Hematopoietic multipotent progenitor cell (in vitro differentiated cells): Measurements from ENCODE around the gene CDYL. TPM values are rescaled to one million over a fixed set of nuclear protein-coding genes. Genes with fewer than 3 reads are reported as not detected.

Source experiments
- DNase-seq, 3 donors: peaks; one replicate each; pipeline ENCODE4 v3.0.0-alpha.2; 2011 to 2015; ENCODE audit warnings: low read depth in 2 of 3, low spot score in 2 of 3
- total RNA-seq: library from RNA; depleted of rRNA; stranded (reverse); fragments of >200 nt; gene quantifications from one replicate; pipeline ENCODE4 v1.2.3, GENCODE V29; 2012

Gene CDYL
- total RNA-seq, 1 donor: 53.1 TPM

DNA sequence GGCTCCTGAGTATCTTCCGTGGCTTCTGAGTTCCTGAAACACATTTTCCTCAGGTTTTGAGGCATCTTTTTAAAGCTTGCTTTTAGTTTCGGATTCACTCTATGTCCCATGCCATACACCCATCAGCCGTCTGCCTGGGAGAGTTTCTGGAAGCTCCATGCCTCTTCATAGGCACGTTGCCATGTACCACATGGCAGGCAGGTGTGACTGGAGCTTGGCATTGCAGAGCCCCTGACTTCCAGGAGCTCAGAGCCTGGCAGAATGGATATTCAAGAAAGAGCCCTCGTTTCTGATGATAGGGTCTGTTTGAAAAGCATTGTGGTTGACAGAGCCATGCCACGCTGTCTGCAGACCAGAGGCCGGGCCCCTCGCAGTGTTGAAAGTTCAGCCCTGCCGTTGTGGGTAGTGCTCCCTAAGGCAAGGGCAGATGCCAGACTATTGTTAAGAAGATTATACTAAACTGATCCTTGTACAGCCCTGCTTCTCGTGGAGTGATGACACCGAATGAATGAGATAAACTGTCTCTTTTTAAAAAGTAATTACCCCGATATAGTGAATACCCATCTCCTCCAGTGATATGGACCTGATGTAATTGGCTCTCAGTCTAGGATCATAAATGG lies 127.7 kb downstream of the CDYL start:
- DNase-seq: no peak

DNA sequence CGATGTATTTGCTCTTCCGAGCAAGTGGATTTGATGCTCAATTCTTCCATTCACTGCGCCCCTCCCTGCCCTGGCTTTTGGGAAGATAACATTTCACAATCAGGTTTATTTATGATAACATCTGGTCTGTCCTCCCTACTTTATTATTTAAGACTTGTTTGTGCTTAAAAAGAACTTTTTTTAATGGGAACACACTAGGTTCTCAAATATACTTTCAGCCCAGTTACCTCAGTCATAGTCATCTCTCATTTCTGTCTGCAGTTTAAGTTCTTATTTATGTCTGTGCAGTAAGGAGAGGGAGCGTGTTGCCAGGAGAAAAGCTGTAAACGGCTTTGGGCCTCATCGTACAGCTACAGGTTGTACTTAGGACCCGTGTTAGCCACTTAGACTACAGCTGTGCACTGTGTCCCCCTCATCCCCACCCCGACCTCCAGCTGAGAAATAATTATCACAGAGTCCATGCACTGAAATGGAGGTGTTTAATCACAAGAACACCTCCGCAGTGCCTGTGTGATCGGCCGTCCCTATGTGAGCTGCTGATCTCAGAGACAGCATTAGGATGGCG lies 128.3 kb downstream of the CDYL start:
- no peak for DNase-seq

DNA sequence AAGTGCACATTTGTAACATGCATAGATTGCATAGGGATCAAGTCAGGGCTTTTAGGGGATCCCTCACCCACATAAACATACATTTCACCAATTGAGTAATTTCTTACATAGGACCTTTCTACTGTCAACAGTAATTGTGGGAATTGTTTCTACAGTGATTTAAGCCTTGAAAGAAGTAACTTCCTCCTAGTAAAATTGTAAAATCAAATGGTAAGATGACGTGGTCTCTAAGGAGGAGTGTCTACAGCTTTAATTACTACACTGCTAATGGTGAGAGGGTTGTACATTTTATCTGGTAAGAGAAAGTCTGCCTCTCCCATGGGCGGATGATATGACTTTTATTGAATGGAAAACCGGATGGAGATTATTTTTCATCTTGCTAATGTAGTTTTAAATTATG lies 129.6 kb downstream of the CDYL start:
- peak in 1 of 3 donors; percentile 33 for DNase-seq

DNA sequence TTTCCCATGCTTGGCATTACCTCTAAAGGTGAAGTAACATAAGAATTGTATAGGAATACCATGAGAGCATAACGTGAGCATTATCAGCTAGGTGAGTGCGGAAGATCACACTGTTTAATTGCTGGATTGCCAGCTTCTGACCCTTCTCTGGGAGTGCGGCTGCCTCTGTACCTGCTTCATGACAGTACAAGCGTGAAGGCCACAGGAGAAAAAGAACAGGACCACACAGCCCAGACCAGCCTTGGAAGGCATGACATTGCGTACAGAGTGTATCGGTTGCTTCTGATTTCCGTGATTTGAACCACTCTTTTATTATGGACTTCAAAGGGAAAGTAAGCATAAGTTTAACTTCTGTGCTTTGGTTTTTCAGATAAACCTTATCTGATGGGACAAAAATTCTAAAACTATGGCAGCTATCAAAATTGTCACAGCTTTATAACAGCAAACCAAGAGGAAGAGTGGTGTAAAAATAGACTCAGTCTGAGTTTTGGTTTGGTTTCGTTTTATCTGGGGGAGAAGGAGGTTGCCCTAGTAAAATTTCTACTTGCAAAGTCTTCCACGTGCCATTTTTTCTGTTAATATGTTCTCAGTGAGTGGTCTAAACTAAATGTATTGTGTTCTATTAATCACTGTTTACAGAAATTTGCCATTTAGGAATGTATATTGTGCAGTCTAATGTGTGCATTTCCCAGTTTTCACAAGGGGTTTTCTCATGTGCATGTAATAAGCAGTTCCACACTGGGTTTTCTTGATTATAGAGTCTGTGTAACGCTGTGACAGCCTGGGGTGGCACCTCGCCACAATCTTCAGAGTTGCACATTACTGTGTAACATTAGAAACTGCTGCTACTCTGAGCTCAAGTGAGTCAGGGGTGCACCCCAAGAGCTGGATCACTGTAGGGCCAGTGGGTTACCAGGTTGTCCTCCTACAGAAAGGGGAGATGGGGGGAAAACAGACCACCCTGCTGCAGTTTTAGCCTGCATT lies 130.4 kb downstream of the CDYL start:
- DNase-seq: peak in 1 of 3 donors; percentile 47

DNA sequence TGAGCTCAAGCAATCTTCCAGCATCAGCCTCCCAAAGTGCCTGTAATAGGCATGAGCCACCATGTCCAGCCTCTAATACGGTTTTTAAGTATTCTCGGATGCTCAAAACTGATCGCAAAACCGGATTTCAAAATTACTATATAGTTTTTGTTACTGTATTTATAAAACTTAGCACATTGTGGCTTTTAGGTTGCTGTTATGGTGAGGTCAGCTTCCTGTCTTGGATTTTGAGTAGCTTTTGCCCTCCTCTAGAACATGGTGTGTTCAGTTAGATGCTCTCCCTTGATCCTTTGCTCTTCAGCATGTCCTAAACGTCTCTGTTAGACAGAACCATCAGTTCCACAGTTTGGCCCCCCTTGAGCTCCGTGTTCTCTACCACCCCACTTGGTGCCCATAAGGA lies 131.4 kb downstream of the CDYL start:
- DNase-seq: no peak

DNA sequence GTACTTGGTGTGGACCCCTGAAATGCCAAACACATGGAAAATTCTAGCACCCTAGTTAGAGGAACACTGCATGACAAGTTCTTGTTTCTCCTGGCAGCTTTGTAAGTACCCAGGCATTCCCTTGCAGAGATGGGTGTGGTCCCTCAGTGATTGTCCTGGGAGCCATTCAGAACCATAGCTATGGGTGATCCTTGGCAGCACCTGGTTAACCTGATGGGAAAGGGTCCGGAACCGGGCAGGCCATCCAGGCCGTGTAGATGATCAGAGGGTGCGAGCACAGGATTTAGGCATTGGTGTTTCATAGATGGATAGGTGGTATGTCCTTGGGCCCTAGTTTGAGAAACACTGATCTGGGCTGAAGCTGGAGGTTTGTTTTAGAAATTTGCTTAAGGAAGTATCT lies 131.9 kb downstream of the CDYL start:
- no peak for DNase-seq

DNA sequence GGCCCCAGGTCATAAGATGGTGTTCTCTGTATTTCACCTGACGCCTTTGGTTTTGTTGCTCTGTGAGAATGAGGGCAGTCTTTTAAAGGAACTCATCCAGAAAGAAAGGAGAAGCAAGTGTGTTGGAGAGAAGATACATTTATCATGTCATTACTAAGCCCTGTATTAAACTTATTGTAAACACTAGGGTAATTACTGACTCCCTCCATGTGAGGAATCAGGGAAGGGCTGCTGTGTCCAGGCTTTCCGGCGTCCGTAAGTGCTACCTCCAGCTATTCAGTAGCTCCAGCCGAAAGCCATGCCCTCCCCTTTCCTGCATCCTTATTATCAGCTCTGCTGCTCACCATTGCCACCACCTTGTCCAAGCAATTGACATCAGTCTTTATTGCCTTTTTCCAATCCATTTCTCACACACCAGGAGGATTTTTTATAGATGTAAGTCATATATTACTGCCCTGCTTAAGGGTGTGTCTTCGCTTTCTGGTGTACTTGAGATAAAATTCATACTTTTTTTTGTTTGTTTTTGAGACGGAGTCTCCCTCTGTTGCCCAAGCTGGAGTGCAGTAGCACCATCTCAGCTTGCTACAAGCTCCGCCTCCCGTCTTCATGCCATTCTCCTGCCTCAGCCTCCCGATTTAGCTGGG lies 133.0 kb downstream of the CDYL start:
- DNase-seq: no peak

DNA sequence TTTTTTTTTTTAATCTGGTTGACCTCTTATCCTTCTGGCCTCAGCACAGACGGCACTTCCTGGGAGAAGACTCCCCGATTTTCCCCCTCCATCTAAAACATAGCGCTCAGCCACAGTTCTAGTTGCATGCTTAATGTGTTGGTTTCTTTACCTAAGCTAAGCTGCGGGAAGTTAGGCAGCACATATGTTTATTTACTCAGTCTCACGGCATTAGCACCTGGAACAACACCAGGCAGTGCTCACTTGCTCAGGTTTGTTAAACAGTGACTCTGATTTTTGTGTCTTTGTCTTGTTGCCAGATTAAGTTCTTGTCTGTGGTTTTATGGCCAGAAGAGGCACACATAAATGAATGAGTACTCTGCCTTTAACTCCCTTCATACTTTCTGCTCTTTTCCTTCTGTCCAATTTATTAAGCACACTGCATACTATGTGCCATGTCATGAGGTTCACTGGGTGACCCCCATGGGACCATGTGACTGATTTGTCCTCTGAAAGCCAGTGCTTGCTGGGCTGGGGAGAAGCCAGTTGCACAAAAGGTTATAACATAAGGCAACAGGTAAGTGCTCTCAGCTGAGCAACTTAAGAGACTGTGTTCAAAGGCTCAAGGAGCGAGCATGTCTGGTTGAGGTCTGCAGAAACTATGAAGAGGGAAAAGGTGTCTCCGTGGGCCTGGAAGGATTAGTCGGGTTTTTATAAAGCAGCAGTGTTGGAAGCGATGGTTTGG lies 134.0 kb downstream of the CDYL start:
- DNase-seq: no peak

DNA sequence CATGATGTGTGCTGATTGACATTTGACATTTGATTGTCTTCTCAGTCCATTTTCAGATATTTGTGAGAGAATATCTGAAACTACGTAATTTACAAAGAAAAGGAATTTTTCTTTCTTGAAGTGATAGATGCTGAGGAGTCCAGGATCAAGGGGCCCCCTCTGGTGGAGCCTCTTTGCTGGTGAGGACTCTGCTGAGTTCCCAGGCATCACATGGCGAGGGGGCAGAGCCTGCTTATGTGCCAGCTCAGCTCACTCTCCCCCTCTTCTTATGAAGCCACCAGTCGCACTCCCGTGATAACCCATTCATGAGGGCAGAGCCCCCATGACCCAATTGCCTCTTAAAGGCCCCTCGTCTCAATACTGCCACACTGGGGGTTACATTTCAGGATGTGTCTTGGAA lies 136.4 kb downstream of the CDYL start:
- no peak for DNase-seq

DNA sequence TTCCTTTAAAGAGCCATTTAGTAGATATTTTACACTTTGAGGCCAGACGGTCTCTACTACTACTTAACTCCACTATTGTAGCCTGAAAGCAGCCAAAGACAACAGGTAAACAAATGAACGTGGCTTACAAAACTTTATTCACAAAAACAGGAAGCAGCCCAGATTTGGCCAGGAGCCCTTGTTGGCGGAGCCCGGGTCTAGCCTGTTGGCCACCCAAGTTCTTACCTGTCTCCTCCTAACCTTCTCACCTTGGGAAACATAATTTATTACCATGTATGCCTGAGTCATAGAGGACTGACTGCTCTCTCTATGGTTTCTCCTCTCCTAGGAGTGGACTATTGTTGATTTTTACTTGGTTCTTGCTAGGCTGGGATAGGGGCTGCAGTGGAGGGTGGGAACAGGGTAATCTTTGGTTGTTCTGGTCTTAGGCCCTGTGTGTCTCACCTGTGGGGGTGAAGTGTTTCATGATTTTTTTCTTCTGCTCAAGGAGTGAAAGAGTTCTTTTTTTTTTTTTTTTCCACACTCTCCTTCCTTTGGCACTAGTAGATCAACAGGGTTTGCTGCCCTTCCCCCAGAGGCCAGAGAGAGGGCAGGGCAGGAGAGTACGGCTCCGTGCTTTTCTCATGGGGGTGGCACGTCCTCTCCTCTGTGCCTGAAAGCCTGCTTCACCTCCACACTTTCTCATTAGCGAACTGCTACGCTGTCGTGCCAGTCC lies 137.7 kb downstream of the CDYL start:
- DNase-seq: no peak

DNA sequence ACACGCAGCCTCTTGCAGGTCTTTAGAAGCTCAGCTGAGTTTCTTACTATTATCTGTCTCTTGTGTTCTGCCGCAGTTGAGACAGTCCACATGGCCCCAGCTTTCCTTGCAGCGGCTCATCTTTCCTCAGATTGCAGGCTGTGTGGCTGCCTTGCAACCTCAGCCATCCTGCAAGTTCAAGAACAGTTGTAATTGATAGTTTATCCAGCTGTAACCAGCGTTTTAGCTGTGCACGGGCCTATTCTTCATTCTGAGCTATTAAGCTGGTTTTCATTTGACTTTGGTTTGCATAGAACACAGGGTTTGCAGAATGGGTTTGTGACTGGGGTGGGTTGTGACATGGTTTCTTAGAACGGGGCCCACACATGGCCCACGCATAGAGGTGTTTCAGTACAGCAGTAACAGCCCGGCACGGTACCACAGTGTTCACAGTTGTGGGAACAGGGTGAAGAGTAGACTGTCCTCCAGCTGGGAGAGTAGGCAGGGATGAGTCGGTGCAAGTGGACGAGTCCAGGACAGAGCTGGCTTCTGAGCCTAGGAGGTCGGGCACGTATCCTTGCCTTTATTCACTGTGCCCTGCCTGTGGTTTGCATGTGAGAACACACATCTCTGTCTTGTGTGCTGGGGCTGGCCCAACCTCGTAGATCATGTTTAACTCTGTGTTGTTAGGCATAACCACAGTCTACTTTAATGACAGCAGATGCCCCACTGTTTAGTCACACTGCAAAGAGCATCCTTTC lies 138.4 kb downstream of the CDYL start:
- DNase-seq: no peak

DNA sequence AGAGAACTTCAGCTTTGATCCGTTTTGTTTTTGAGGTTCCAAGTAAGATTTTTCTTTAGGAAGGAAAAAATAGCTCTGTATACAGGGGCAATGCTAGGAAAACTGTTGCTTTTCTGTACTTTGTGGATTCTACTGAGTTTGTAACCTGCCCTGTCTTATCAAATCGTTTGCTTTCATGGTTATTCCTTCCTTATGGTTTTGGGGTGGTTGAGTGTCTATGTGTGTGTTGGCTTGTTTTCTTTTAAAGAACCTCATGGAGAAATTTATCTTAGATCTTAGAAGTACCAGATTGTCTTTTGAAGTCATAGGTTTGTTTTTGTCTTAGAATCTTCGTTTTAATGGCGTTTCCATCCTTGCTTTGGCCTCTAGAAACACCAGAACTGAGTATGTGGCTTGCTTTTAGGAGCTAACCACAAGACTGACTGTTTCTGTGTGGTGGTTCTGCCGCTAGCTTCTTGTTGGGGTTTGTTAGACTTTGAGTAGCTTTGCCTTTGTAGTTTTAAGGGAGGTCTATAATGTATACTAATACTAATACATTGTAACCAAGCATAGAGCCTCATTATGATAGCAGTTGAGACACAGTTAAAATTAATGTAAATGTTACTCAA lies 140.9 kb downstream of the CDYL start:
- DNase-seq: no peak

DNA sequence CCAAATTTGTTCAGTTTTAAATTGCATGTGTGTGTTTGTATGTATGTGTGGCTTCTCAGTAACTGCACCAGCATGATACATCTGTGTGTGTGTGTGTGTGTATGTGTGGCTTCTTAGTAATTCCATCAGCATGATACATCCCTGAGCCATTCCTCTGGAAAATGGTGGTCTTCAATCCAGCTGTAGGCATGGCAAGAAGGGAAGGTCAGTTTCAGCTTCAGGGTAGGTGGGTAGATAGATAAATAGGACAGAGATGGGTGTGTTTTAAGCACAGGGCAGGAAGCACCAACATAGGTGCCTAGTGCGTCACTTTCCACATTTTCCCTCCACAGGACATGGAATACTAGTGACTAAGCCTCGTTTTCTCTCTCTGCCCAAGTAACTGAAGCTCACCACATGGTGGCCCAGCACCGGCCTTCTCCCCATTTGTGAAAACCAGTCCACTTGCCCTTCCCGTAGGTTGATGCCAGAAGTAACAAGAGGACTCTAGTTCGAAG lies 144.8 kb downstream of the CDYL start:
- no peak for DNase-seq

DNA sequence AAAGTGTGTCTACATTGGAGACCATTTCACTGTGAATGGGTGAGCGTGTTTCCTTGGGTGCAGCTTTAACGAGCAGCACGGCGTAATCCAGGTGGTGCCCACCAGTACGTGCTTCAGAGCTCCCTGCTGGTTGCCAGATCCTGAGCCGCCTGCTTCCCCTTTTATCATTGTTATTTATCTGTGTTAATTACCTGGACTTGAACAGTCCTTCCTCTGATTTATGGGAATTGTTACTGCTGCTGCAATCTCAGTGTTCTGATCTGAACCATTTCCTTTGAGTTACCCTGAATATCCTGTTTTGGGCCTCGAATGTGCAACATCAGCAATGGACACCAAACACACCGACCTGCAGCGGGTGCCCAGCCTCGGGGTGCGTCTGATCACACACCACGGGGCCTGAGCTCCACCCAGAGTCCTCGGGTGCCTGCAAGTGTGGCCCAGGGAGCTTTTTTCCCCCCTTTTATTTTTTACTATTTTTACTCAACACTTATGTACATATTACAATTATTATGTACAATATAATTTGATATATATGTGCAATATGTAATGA lies 146.4 kb downstream of the CDYL start:
- no peak for DNase-seq

DNA sequence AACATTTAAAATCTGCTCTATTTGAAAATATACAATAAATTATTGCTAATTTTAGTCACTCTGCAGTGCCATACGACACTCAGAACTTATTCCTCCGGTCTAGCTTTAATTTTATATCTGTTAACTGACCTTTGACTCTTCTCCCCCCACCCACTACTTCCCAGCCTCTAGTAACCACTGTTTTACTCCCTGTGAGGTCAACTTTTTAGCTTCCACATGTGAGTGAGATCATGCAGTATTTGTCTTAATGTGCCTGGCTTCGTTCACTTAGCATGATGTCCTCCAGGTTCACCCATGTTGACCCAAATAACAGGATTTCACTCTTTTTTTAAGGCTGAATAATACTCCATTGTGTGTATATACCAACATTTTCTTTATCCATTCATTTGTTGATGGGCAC lies 146.9 kb downstream of the CDYL start:
- no peak for DNase-seq

DNA sequence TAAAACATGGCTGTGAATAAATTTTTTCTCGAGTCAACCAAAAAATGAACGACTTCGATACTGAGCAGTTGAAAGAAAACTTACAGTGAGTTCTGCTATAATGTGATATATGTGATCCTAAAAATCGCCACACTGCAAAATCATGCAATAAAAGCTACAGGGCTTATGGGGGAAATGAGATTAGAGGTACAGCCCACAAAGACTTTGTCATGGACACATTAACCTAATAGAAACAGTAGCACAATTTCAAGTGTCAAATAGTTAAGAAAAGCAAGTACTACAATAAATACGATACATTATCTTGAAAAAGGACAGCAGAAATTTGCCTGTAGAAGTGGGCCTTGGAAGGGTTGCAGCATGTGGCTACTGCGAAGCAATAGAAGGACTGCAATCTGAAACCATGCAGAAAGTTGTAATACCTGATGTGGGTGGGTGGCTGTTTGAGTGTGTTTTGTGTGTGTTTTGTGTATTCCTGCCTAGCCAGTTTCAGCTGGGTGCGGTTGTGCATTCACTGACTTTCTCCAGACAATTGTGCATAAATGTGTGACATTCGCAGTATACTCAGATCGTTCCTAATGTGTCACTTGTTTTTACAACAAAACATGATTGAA lies 148.6 kb downstream of the CDYL start:
- DNase-seq: peak in 2 of 3 donors; percentile 47 to 73

DNA sequence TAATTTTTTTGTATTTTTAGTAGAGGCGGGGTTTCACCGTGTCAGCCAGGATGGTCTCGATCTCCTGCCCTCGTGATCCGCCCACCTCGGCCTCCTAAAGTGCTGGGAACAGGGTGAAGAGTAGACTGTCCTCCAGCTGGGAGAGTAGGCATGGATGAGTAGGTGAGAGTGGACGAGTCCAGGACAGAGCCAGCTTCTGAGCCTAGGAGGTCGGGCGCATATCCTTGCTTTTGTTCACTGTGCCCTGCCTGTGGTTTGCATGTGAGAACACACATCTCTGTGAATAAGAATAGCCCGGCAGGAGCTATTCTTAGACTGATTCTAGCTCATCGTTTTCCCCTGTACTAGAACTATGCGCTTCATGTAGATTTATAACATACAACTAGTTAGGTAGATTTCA lies 149.4 kb downstream of the CDYL start:
- DNase-seq: no peak

DNA sequence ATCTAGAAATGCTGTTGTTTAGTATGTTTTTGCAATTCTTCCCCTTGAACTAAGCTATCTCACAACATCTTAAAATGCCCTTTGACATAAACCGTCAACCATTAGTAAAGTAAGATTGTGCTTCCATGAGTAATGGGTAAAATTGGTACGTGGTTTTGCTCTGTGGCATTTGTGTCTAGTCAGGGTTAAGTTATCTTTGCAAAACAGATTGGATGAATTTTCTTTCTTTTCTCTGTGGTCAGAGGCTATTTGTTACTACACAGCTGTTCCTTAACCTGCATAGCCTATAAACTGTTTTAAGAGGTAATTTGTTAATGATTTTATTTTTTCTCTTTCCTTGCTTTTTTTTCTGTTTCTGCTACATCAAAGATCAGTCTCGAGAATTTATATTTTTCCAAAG lies 152.2 kb downstream of the CDYL start:
- peak in 2 of 3 donors; percentile 56 to 82 for DNase-seq
